Skeletal muscle cell (primary cell): Measurements from ENCODE around the gene AZU1.
"Not testable (repeated sequence)": the region's sequence is repeated elsewhere in the genome, so short reads cannot be mapped to it uniquely, and the experiment has no call there.

ENCODE experiments used
- DNase-seq: peaks from one replicate; pipeline ENCODE4 v3.0.0-alpha.2; 2010; ENCODE audit warnings: low read depth
- H3K4me3 ChIP-seq: 2 replicates; pipeline ENCODE4 v1.5.1; 2011; ENCODE audit warnings: low read depth, mild to moderate bottlenecking, control low read depth, low read length, moderate library complexity

AZU1 gene

GRCh38 chr19:807627-808422 lies 19.8 kb upstream of the AZU1 start:
- DNase-seq: no peak
- no peak overlapping the region for H3K4me3 ChIP-seq

DNA sequence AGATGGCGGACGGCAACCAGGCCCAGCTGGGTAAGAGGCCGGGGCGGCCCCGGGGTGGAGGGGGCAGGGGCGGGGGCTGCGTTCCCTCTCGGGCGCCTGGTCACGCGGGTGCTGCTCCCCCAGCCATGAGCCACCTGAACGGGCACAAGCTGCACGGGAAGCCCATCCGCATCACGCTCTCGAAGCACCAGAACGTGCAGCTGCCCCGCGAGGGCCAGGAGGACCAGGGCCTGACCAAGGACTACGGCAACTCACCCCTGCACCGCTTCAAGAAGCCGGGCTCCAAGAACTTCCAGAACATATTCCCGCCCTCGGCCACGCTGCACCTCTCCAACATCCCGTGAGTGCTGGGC lies 19.2 kb upstream of the AZU1 start:
- DNase-seq: no peak
- H3K4me3 ChIP-seq: no peak overlapping the region

DNA sequence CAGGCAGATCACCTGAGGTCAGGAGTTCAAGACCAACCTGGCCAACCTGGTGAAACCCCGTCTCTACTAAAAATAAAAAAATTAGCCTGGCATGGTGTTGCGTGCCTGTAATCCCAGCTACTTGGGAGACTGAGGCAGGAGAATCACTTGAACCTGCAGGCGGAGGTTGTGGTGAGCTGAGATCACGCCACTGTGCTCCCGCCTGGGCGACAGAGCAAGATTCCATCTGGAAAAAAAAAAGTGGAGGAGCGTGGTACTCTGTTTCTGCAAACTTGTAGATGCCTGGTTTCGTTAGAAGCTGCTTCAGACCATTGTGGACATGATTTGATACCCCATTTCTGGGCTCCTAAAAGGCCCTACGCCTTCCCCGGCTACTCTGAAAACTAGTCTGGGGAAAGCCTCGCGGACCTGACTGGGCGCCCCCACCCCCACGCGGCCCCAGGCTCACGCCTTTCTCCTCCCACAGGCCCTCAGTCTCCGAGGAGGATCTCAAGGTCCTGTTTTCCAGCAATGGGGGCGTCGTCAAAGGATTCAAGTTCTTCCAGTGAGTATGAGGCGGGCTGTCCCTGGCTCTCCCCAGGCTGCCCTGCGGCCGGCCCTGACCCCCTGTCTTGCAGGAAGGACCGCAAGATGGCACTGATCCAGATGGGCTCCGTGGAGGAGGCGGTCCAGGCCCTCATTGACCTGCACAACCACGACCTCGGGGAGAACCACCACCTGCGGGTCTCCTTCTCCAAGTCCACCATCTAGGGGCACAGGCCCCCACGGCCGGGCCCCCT lies 17.4 kb upstream of the AZU1 start:
- no peak for DNase-seq
- no peak overlapping the region for H3K4me3 ChIP-seq

DNA sequence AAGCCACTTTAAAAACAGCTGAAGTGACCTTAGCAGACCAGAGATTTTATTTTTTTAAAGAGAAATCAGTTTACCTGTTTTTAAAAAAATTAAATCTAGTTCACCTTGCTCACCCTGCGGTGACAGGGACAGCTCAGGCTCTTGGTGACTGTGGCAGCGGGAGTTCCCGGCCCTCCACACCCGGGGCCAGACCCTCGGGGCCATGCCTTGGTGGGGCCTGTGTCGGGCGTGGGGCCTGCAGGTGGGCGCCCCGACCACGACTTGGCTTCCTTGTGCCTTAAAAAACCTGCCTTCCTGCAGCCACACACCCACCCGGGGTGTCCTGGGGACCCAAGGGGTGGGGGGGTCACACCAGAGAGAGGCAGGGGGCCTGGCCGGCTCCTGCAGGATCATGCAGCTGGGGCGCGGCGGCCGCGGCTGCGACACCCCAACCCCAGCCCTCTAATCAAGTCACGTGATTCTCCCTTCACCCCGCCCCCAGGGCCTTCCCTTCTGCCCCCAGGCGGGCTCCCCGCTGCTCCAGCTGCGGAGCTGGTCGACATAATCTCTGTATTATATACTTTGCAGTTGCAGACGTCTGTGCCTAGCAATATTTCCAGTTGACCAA lies 16.7 kb upstream of the AZU1 start:
- no peak for DNase-seq
- H3K4me3 ChIP-seq: no peak overlapping the region

- no peak for DNase-seq
- no peak overlapping the region for H3K4me3 ChIP-seq
Observed at GRCh38 chr19:811506-812048, 16.1 kb upstream of the AZU1 start.

GRCh38 chr19:812049-812746 lies 15.4 kb upstream of the AZU1 start:
- no peak for DNase-seq
- no peak overlapping the region for H3K4me3 ChIP-seq

DNA sequence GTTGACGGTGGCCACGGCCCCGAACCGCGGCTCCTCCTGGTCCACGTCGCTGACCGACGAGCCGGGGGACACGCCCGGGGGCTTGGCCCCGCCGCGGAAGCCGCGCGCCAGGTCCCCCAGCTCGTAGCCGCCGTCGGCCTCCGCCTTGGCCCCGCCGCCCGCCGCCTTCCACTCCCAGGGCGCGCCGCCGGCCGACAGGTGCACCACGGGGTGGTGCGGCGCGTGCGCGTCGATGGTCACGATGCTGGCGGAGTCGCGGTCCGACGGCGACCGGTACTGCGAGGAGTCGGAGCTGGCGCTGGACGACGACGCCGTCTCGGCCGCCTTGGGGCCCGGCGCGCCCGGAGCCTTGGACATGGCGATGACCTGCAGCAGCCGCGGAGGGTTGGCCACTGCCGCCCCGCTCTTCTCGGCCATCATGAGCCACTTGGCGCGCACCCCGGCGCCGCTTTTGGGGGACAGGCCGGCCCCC lies 14.9 kb upstream of the AZU1 start:
- no peak overlapping the region for H3K4me3 ChIP-seq
- DNase-seq: no peak

DNA sequence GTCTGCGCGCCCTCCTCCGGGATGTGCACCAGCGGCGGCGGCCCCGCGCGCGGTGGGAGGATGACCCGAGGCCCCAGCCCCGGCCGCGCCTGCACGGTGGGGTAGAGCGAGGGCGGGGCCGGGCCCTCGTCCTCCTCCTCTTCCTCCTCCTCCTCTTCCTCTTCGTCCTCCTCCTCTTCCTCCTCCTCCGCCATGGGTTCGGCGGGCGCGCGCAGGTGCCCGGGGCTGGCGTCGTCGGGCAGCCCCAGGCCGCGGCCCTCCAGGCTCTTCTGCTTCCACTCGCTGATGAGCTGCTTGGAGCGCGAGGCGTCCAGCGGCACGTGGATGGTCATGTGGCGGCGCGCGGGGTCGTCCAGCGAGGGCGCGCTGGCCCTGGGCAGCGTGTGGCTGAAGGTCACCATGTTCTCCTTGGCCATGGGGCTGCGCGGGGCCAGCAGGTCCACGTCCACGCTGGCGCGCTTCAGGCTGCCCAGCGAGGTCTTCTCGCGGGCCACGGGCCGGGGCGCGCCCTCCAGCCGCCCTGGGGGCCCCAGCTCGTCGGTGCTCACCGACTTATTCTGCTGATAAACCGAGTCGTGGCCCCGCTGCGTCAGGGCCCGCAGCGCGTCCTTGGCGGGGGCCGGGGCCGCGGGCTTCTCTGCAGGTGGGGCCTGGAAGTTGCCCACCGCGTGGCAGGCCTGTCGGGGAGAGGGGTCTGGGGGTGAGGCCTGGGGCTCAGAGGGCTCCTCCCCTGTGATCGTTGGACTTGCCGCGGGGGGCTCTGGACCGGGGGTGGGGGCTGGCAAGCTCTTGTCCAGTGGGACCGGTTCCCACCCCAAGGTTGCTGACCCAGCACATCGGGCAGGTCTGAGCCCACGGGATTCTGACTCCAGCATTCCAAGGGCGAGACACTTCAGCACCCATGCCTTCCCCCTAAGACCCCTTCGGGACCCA lies 14.2 kb upstream of the AZU1 start:
- DNase-seq: no peak
- H3K4me3 ChIP-seq: no peak overlapping the region

DNA sequence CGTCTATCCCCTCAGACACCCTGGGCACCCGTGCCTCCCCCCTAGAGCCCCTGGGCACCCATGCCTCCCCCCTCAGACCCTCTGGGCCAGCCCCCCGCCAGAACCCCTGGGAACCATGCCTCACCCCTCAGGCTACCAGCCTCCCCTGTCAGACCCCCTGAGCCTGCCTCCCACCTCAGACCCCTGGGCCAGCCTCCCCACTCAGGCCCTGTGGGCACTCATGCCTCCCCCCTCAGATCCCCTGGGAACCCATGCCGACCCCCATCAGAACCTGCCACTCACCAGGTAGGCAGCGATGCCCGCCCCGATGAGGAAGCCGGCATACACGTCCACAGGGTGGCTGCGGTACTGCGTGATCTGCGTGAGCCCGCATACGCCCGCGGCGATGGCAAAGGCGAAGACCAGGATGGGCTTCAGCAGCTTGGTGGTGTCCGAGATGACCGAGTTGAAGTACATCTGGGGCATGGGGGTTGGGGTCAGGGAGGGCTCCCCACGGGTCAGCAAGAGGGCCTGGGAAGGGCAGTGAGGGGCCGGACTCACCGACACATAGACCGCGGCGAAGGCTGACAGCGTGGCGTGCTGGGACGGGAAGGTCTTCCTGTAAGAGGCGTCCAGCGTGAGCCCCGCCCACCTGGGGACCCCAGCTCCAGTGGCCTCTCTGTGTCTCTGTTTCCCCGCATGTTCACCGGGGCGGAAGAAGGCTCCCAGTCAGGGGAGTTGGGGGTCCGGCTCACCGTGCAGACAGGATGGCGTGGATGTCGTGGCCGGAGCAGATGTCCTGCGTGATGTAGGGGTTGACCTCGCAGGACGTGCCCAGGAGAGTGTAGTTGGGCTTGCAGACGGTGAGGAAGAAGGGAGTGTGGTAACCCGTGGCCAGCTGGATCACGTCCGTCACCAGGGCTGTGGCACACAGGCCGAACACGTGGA lies 13.2 kb upstream of the AZU1 start:
- no peak for DNase-seq
- H3K4me3 ChIP-seq: no peak overlapping the region

DNA sequence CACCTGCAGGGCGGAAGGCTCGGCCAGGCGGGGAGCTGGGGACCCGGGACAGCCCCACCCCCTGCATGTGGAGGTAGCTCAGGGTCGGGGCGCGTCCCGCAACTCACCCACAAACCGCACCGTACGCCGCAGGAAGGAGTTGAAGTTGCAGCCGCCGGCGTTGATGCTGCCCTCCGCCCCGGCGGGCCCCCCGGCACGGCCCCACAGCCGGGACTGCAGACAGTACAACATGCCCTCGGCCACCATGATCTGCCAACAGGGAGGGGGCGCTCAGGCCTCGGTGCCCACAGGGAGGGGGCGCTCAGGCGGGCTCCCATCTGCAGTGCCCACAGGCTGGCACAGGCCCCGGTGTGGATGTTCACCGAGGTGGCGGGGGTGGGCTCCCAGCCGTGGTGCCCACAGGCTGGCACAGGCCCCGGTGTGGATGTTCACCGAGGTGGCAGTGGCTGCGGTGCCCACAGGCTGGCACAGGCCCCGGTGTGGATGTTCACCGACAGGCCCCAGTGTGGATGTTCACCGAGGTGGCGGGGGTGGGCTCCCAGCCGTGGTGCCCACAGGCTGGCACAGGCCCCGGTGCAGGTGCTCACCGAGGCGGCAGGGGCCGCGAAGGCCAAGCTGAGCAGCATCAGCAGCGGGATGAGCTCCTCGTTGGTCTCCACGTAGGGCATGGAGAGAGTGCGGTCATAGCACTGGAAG lies 12.4 kb upstream of the AZU1 start:
- no peak for DNase-seq
- no peak overlapping the region for H3K4me3 ChIP-seq

DNA sequence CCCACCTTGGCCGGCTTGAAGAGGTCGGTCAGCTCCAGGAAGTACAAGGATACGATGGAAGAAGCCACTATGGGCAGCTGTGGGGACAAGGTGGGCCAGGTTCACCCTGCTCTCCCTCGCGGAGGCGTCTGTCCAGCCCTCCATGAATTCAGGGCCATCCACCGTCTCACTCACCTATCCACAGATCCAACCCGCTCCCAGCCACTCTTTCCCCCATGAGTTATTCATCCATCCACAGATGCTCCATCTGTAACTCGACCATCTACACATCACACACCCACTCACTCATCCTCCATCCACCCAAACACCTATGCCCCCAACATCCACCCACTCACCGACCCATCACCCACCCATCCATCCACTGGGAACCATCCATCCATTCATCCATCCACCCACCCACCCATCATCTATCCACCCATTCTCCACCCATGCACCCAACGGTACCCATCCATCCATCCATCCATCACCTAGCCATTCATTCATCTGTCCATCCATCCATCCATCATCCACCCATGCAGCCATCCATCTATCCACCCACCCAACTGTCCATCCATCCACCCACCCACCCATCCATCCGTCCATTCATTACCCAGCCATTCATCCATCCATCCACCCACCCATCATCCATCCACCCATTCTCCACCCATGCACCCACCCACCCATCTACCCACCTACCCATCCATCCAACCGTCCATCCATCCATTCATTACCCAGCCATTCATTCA lies 11.7 kb upstream of the AZU1 start:
- DNase-seq: no peak

DNA sequence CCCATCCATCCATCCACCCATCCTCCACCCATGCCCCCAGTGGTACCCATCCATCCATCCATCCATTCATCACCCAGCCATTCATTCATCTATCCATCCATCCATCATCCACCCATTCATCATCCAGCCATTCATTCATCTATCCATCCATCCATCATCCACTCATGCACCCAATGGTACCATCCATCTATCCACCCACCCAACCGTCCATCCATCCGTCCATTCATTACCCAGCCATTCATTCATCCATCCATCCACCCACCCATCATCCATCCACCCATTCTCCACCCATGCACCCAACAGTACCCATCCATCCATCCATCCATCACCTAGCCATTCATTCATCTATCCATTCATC lies 11.2 kb upstream of the AZU1 start:
- no peak for DNase-seq
- H3K4me3 ChIP-seq: no peak overlapping the region

More for the DNA sequence above, 11.7 kb upstream of the AZU1 start:
- H3K4me3 ChIP-seq: no peak overlapping the region

DNA sequence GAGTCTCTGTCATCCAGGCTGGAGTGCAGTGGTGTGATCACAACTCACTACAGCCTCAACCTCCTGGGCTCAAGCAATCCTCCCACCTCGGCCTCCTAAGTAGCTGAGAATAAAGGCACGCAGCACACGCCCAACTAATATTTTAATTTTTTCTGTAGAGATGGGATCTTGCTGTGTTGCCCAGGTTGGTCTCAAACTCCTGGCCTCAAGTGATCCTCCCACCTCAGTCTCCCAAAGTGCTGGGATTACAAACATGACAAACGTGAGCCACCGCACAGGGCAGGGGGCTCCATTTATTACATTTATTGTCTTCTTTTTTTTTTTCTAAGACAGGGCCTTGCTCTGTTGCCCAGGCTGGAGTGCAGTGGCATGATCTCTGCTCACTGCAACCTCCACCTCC lies 7.4 kb upstream of the AZU1 start:
- not testable (repeated sequence) for DNase-seq, H3K4me3 ChIP-seq

GRCh38 chr19:821231-821824 lies 6.3 kb upstream of the AZU1 start:
- peak overlapping the region; percentile 42 for H3K4me3 ChIP-seq
- no peak for DNase-seq

DNA sequence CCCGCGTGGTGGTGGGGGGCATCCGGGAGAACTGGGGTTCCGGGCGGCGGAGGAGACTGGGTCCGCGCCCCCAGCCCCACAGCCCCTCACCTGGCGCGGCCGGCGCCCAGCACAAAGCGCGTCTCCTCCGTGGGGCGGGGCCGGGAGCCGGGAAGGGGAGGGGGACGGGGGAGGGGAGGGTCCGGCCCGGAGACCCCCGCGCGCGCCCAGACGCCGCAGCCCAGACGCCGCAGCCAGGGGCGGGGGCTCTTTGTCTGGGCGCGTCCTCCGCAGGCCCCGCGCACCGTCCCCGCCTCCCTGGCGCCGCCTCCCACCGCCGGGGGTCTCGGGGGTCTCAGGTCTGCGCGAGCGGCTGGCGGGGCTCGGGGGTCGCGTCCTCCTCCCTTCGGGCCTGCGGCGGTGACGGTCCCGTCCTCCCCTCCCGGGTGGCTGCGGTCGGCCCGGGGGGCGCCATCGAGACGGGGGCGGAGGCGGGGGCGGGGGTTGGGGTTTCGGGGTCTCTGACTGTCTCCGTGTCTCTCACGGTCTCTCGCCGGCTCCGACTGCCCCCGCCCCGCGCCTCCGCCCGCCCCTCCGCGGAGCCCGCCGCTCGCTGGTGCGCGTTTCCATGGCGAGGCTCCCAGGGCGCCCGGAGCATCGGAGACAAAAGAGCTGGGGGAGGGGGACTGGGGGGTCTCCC lies 5.7 kb upstream of the AZU1 start, which contains the start of gene PLPPR3:
PLPPR3 (minus strand) TSS at position 131 of the 679 bp plus-strand sequence. CDS start 396 bp downstream, outside the sequence.
- H3K4me3 ChIP-seq: peak within 1 kb of the TSS; percentile 42
- DNase-seq: no peak
